Panc1 (cell line): ENCODE measurements around the gene ZNF484. TPM values are rescaled to one million over a fixed set of nuclear protein-coding genes. Genes with fewer than 3 reads are reported as not detected.

ENCODE experiments used
- ATAC-seq: fragments of 200-7000 bp; cut with Tn5 transposase; 2 replicates; pipeline ENCODE4 v1.9.1; 2020; ENCODE audit warnings: mild to moderate bottlenecking, moderate library complexity
- BruUV-seq: library from RNA; stranded (reverse); fragments of 400-500 nt; replicated peaks from 2 replicates; lab custom pipeline; 2021; lab: Mats Ljungman, UMichigan
- CTCF ChIA-PET: fragments of 300-600 bp; sonication (Branson Sonifier 250); formaldehyde crosslinking; loops from one replicate; lab custom pipeline; 2022; ENCODE audit warnings: antibody characterized with exemption; lab: Charles Lee
- POLR2A ChIA-PET: fragments of 300-600 bp; sonication (Branson Sonifier 250); formaldehyde crosslinking; loops from one replicate; lab custom pipeline; 2022; ENCODE audit warnings: antibody characterized with exemption; lab: Charles Lee
- DNase-seq: peaks from one replicate; pipeline ENCODE4 v3.0.0-alpha.2; 2010; ENCODE audit warnings: low read depth, low spot score
- H3K27ac ChIP-seq: 2 replicates; pipeline ENCODE4 v1.5.1; 2011; ENCODE audit warnings: mild to moderate bottlenecking, low read length, inconsistent platforms
- H3K27me3 ChIP-seq: fragments of 200-500 bp; sonication (Bioruptor generic); 2 replicates; pipeline ENCODE4 v1.6.0; 2014; ENCODE audit warnings: low read length, inconsistent platforms; ENCODE audit not compliant: control insufficient read depth, insufficient read depth
- H3K36me3 ChIP-seq: fragments of 200-500 bp; sonication (Bioruptor generic); 2 replicates; pipeline ENCODE4 v1.5.1; 2014; ENCODE audit warnings: inconsistent platforms, mild to moderate bottlenecking, low read length, moderate library complexity; ENCODE audit not compliant: control insufficient read depth, insufficient read depth
- H3K4me1 ChIP-seq: 2 replicates; pipeline ENCODE4 v1.5.1; 2011; ENCODE audit warnings: inconsistent platforms, mild to moderate bottlenecking, low read length, moderate library complexity; ENCODE audit not compliant: control insufficient read depth, insufficient read depth
- H3K4me3 ChIP-seq, 2 experiments: 2 replicates each; pipeline ENCODE4 v1.5.1; 2011 to 2012; ENCODE audit warnings: low read depth in 2 of 2, low read length in 2 of 2, mild to moderate bottlenecking in 2 of 2, inconsistent platforms in 1 of 2, moderate library complexity in 1 of 2
- H3K9me3 ChIP-seq: fragments of 200-500 bp; sonication (Bioruptor generic); 2 replicates; pipeline ENCODE4 v1.5.1; 2014; ENCODE audit warnings: low read depth, mild to moderate bottlenecking, inconsistent platforms, low read length, moderate library complexity; ENCODE audit not compliant: control insufficient read depth, insufficient read depth
- POLR2AphosphoS5 ChIP-seq: IDR thresholded peaks from 2 replicates; pipeline ENCODE4 v1.6.1; 2012; ENCODE audit warnings: mild to moderate bottlenecking, low read depth, low read length, moderate library complexity
- SIN3A ChIP-seq: IDR thresholded peaks from 2 replicates; pipeline ENCODE4 v1.6.1; 2012; ENCODE audit warnings: low read depth, mild to moderate bottlenecking, low read length, moderate library complexity, borderline replicate concordance; ENCODE audit not compliant: insufficient read depth
- TCF7L2 ChIP-seq: IDR thresholded peaks from 2 replicates; pipeline ENCODE4 v1.6.1; 2011; ENCODE audit warnings: mild to moderate bottlenecking, low read depth, low read length, inconsistent platforms
- in situ Hi-C: cut with HindIII; loops from 2 replicates; pipeline ENCODE4 v1.10.0; 2016; ENCODE audit warnings: low sequenced_read_pairs, low pct_unique_long_range_greater_than_20kb
- intact Hi-C: fragments of 100-400 bp; cut with micrococcal nuclease; formaldehyde crosslinking; loops from one replicate; pipeline ENCODE4 v1.10.0; 2022; ENCODE audit not compliant: unreplicated experiment
- total RNA-seq: library from RNA; stranded (reverse); gene quantifications from one replicate; pipeline ENCODE4 v1.2.1, GENCODE V29; 2021; ENCODE audit not compliant: unreplicated experiment
- TF ChIP-seq, protein P1 (sequence below), 2 experiments: IDR thresholded peaks; 2 replicates each; pipeline ENCODE4 v1.6.1; 2011 to 2012; ENCODE audit warnings: low read depth in 2 of 2, control low read depth in 1 of 2, low read length in 1 of 2, mild to moderate bottlenecking in 1 of 2, moderate library complexity in 1 of 2; ENCODE audit not compliant: insufficient read depth in 1 of 2
- TF ChIP-seq, protein P2 (sequence below): fragments of 450-650 bp; IDR thresholded peaks from 2 replicates; pipeline ENCODE4 v1.5.1; 2017; ENCODE audit warnings: mild to moderate bottlenecking

Gene ZNF484
- total RNA-seq, 1 experiment from 2014 or later, result 5.4 TPM

GRCh38 chr9:92864152-92864551 is 13.7 kb downstream of the ZNF484 start:
- Histone ChIP-seq H3K9me3 (peaks cover 8% of the 10 kb centered on the region; the same call in 1 of the 2 replicates), H3K4me1 (no peaks in the 10 kb centered on the region), H3K4me3 (no peak overlapping the region), H3K27me3 (no peaks in the 10 kb centered on the region), H3K36me3 (no peaks in the 10 kb centered on the region; the same call in 1 of the 2 replicates), H3K27ac (no peak overlapping the region)
- ATAC-seq, result no peak
- TF ChIP-seq SIN3A, result no peak
- TF ChIP-seq TCF7L2, result no peak
- TF ChIP-seq, protein P1, sequence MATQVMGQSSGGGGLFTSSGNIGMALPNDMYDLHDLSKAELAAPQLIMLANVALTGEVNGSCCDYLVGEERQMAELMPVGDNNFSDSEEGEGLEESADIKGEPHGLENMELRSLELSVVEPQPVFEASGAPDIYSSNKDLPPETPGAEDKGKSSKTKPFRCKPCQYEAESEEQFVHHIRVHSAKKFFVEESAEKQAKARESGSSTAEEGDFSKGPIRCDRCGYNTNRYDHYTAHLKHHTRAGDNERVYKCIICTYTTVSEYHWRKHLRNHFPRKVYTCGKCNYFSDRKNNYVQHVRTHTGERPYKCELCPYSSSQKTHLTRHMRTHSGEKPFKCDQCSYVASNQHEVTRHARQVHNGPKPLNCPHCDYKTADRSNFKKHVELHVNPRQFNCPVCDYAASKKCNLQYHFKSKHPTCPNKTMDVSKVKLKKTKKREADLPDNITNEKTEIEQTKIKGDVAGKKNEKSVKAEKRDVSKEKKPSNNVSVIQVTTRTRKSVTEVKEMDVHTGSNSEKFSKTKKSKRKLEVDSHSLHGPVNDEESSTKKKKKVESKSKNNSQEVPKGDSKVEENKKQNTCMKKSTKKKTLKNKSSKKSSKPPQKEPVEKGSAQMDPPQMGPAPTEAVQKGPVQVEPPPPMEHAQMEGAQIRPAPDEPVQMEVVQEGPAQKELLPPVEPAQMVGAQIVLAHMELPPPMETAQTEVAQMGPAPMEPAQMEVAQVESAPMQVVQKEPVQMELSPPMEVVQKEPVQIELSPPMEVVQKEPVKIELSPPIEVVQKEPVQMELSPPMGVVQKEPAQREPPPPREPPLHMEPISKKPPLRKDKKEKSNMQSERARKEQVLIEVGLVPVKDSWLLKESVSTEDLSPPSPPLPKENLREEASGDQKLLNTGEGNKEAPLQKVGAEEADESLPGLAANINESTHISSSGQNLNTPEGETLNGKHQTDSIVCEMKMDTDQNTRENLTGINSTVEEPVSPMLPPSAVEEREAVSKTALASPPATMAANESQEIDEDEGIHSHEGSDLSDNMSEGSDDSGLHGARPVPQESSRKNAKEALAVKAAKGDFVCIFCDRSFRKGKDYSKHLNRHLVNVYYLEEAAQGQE (IDR thresholded peaks at IDR 0.05; ENCODE audit: insufficient read depth in 1 of 2, low read depth in 2 of 2, low read length in 1 of 2), result no peak
- TF ChIP-seq, protein P2, sequence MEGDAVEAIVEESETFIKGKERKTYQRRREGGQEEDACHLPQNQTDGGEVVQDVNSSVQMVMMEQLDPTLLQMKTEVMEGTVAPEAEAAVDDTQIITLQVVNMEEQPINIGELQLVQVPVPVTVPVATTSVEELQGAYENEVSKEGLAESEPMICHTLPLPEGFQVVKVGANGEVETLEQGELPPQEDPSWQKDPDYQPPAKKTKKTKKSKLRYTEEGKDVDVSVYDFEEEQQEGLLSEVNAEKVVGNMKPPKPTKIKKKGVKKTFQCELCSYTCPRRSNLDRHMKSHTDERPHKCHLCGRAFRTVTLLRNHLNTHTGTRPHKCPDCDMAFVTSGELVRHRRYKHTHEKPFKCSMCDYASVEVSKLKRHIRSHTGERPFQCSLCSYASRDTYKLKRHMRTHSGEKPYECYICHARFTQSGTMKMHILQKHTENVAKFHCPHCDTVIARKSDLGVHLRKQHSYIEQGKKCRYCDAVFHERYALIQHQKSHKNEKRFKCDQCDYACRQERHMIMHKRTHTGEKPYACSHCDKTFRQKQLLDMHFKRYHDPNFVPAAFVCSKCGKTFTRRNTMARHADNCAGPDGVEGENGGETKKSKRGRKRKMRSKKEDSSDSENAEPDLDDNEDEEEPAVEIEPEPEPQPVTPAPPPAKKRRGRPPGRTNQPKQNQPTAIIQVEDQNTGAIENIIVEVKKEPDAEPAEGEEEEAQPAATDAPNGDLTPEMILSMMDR, result no peak
- TF ChIP-seq POLR2AphosphoS5, result no peak
- no TSS peak for BruUV-seq
- ChIA-PET CTCF (no interaction called here), POLR2A (no interaction called here)
- intact Hi-C loops, result no loop called here
- in situ Hi-C loops, result no loop called here
- no peak for DNase-seq

- TF ChIP-seq TCF7L2 (no peak), SIN3A (no peak), POLR2AphosphoS5 (no peak)
- TF ChIP-seq, protein P1 (IDR thresholded peaks at IDR 0.05; ENCODE audit: insufficient read depth in 1 of 2, low read depth in 2 of 2, low read length in 1 of 2), result no peak
- TF ChIP-seq, protein P2, result no peak
- Histone ChIP-seq H3K4me3 (no peak overlapping the region), H3K27ac (no peak overlapping the region), H3K27me3 (no peaks in the 10 kb centered on the region), H3K36me3 (no peaks in the 10 kb centered on the region; the same call in 1 of the 2 replicates), H3K4me1 (no peaks in the 10 kb centered on the region), H3K9me3 (peaks cover 19% of the 10 kb centered on the region; the same call in 1 of the 2 replicates)
- CTCF ChIA-PET, result no interaction called here
- in situ Hi-C loops (no loop called here), intact Hi-C loops (no loop called here)
- no peak for ATAC-seq
- POLR2A ChIA-PET, result no interaction called here
- DNase-seq, result no peak
- no TSS peak for BruUV-seq
Observed at GRCh38 chr9:92860867-92861266, 17.0 kb downstream of the ZNF484 start.
